ENCODE measurements around the gene FAM78A. TPM values are rescaled to one million over a fixed set of nuclear protein-coding genes. Genes with fewer than 3 reads are reported as not detected.

FAM78A gene
- total and polyA plus RNA-seq, 2 of the 8 experiments (the other 6 are each of a cell fraction or from before 2014, with no cell fraction given), result 3.1 TPM

DNA sequence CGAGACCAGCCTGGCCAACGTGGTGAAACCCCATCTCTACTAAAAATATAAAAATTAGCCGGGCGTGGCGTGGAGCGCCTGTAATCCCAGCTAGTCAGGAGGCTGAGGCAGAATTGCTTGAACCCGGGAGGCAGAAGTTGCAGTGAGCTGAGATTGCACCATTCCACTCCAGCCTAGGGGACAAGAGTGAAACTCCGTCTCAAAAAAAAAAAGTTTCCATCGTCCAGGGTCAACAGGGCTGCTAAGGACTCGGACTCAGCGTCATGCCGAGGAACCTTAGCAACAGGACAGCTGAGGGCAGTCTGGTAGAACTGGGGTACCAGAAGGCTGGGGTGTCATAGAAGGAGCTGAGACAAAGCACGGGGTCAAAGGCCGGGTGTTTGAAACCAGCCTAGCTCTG is 21.7 kb downstream of the FAM78A start:
- Histone ChIP-seq H2BK5ac (ENCODE audit: low read depth, low read length) (no peak overlapping the region), H2BK12ac (ENCODE audit: low read depth, low read length) (no peak overlapping the region), H3K56ac (replicated peaks; ENCODE audit: insufficient read length, low read depth, low read length) (no peak overlapping the region), H3K79me2 (ENCODE audit: control insufficient read depth in 1 of 2, insufficient read depth in 2 of 2, low read length in 2 of 2) (no peaks in the 10 kb centered on the region), H2BK120ac (replicated peaks; ENCODE audit: low read depth, low read length) (no peak overlapping the region), H4K8ac (ENCODE audit: extremely low read depth, insufficient read depth, low read length) (no peak overlapping the region; the same call in 1 of the 2 replicates), H3K18ac (ENCODE audit: extremely low read depth, low read length) (no peak overlapping the region), H2AK5ac (ENCODE audit: low read depth, low read length) (no peak overlapping the region), H3K27me3 (replicated peaks in 1 of 4; ENCODE audit: control insufficient read depth in 3 of 4, extremely low read depth in 1 of 4, insufficient read depth in 3 of 4, low read length in 3 of 4) (no peaks in the 10 kb centered on the region), H3K23ac (ENCODE audit: insufficient read length) (no peak overlapping the region), H3K27ac (ENCODE audit: low read depth, low read length) (no peak overlapping the region), H2BK20ac (ENCODE audit: low read length) (no peak overlapping the region), H4K5ac (ENCODE audit: insufficient read length, low read depth, low read length) (no peak overlapping the region), H3K4me2 (ENCODE audit: insufficient read depth in 1 of 2, low read depth in 2 of 2, low read length in 2 of 2) (no peak overlapping the region), H3K14ac (ENCODE audit: insufficient read length) (no peak overlapping the region), H3K4ac (replicated peaks; ENCODE audit: insufficient read length, low read depth, low read length) (no peak overlapping the region), H3K9me3 (ENCODE audit: insufficient read depth in 2 of 2, low read depth in 1 of 2, low read length in 1 of 2) (no peaks in the 10 kb centered on the region), H3K36me3 (ENCODE audit: control insufficient read depth in 2 of 4, insufficient read depth in 4 of 4, low read length in 3 of 4) (no peaks in the 10 kb centered on the region), H2BK15ac (ENCODE audit: low read length) (no peak overlapping the region), H3K79me1 (ENCODE audit: low read depth, low read length) (no peaks in the 10 kb centered on the region), H3K23me2 (ENCODE audit: low read depth, low read length) (no peaks in the 10 kb centered on the region), H3K9ac (replicated peaks in 1 of 4; ENCODE audit: extremely low read depth in 1 of 4, low read depth in 3 of 4, low read length in 3 of 4) (no peak overlapping the region), H4K91ac (replicated peaks; ENCODE audit: insufficient read length, low read length) (no peak overlapping the region), H3K4me3 (ENCODE audit: extremely low read depth in 1 of 4, insufficient read depth in 2 of 4, low read depth in 3 of 4, low read length in 4 of 4) (no peak overlapping the region), H2AFZ (ENCODE audit: low read length) (no peak overlapping the region), H3K4me1 (replicated peaks in 1 of 4; ENCODE audit: control insufficient read depth in 3 of 4, insufficient read depth in 4 of 4, low read length in 3 of 4) (peaks cover 0 to 9% (median 1%) of the 10 kb centered on the region in 4 experiments; a peak in 1 of 7 replicates), H4K20me1 (replicated peaks in 1 of 2; ENCODE audit: control insufficient read depth in 1 of 2, insufficient read depth in 2 of 2, low read length in 2 of 2) (no peaks in the 10 kb centered on the region)
- ChIA-PET POLR2A (ENCODE audit: partially characterized antibody) (interaction anchor here (0.9 to 2.1 kb wide), 2 partner anchors 16 to 39 kb away, joined by 3 to 5 read pairs; no protein-coding TSS in a partner anchor), CTCF (ENCODE audit: partially characterized antibody) (interaction anchor here (0.7 to 2.2 kb wide), 6 partner anchors 10 to 82 kb away, joined by 3 to 12 read pairs (median 4); no protein-coding TSS in a partner anchor)
- WGBS, 2 experiments (ENCODE audit: extremely low coverage in 1 of 2, insufficient coverage in 1 of 2, insufficient read length in 1 of 2, insufficient replicate concordance in 2 of 2, low coverage in 1 of 2, low lambda C conversion rate in 2 of 2, missing lambda C conversion rate in 1 of 2), result 98% methylated on average over 13 of the region's 14 CpGs; no CpG with 5 or more reads in 1 of the 2 experiments
- DNase-seq (ENCODE audit: low read depth in 1 of 2, low spot score in 2 of 2), result no peak
- FAIRE-seq, result no peak
- TF ChIP-seq ZNF274 (IDR thresholded peaks at IDR 0.05; ENCODE audit: borderline replicate concordance, extremely low read depth, low read length) (no peak), NANOG (IDR thresholded peaks at IDR 0.05; ENCODE audit: insufficient read depth, low read depth, low read length, poor library complexity, severe bottlenecking) (no peak), SUZ12 (IDR thresholded peaks at IDR 0.05; ENCODE audit: low read length) (no peak), EP300 (IDR thresholded peaks at IDR 0.05; ENCODE audit: borderline replicate concordance in 1 of 2, low read depth in 2 of 2, low read length in 2 of 2) (no peak), TBP (IDR thresholded peaks at IDR 0.05; ENCODE audit: low read depth, low read length) (no peak), TAF7 (optimal IDR thresholded peaks at IDR 0.05; ENCODE audit: borderline replicate concordance, low read depth, low read length) (no peak), SIN3A (conservative IDR thresholded peaks at IDR 0.05 in 1 of 2, IDR thresholded peaks at IDR 0.05 in 1 of 2; ENCODE audit: low read depth in 1 of 2, low read length in 2 of 2) (no peak), YY1 (IDR thresholded peaks at IDR 0.05; ENCODE audit: low read depth, low read length) (no peak), JUN (IDR thresholded peaks at IDR 0.05; ENCODE audit: low read depth, low read length) (no peak), CHD1 (IDR thresholded peaks at IDR 0.05; ENCODE audit: low read depth, low read length) (no peak)
- TF ChIP-seq, protein P1, sequence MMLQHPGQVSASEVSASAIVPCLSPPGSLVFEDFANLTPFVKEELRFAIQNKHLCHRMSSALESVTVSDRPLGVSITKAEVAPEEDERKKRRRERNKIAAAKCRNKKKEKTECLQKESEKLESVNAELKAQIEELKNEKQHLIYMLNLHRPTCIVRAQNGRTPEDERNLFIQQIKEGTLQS (IDR thresholded peaks at IDR 0.05; ENCODE audit: insufficient read depth, low read depth, low read length), result no peak
- TF ChIP-seq, protein P2, sequence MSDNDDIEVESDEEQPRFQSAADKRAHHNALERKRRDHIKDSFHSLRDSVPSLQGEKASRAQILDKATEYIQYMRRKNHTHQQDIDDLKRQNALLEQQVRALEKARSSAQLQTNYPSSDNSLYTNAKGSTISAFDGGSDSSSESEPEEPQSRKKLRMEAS (IDR thresholded peaks at IDR 0.05), result no peak

All from H1 (cell line).